NCI-H146 (cell line): ENCODE measurements around the gene PIK3R4.

Source experiments
- DNase-seq: peaks from one replicate; lab custom pipeline; 2025; lab: John Stamatoyannopoulos, UW

PIK3R4 gene

DNA sequence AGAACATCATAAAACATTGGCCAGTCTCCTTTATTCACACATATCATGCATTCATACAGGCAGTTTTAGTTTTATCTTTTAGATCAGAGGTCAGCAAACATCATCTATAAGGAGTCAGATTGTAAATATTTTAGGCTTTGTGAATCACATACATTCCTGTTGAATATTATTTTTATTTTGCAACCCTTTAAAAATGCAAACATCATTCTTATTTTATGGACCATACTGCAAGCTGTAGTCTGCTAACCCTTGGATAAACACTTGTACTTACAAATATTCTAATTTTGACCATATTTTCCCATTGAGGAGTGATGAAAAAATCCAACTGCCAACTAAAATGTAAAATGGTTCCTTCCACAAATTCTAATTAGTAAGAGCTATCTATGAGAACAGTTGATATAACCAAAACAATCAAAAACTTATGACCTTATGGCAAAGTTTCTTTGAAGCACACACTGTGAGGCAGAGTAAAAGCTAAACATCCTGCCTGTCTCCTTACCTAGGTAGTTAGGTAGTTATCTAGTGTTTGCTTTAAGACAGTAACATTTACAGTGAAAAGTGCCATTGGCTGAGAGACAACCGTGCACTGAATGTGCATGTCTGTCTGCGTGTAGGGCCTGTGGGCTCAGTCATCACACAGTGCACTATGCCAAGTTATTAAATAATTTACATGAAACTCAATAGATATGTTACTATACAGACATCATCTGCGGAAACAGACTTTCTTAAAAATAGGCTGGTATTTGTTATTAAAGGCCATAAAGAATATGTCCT is 57.7 kb downstream of the PIK3R4 start:
- DNase-seq, result no peak

DNA sequence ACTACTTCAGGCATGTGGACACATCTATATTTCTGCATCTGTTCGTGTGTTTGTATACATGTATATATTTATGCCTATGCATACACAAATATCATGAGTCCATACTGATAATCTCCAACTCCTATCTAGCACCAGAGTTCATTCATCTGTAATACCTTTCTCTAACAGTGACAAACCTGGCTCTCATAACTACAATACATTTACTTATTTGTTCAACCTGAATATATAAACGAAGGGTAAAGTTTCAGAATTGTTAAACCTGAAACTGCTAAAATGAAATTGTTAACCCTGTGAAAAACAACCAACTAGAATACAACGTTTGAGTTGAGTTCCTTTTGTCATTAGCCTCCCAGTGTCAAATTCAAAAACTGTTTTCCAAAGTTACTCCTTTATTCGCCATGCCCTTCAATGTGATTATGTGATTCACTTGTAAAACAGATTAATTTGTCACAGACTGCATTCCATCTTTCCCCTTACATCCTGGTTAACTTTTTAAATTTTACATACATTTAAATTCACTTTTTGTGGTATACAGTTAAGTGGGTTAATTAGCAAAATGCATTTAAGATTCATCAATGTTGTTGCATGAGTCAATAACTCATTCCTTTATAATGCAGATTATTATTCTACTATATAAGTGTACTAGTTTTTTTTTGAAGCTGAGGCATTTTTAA is 58.5 kb downstream of the PIK3R4 start:
- DNase-seq, result no peak

DNA sequence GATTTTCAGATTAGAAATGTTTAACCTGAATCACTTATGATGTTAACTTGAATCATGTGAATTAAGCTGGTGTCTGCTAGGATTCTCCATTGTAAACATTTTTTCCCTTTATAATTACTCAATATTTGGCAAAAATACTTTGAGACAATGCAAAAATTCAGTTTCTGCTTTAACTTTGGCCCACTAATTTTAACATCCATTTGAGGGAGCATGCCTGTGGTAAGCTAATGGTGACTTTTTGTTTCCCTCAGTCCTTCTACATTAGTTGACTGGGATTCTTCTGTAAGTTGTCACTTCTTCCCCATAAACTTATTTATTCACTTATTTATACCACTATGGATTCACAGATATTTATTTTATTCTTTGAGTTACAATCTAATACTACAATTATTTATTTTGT is 59.3 kb downstream of the PIK3R4 start:
- no peak for DNase-seq

DNA sequence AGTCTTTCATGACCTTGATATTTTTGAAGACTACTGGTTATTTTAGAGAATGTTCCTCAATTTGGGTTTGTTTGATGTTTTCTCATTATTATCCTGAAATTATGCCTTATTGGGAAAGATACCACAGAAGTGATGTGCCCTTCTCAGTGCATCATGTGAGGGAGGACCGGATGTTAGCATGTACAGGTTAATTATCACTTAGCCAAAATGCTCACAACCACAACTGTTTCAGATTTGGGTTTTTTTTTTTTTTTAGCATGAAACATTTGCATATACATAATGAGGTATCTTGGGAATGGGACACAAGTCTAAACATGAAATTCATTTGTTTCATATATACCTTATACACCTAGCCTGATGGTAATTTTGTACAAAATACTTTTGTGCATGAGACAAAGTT is 59.8 kb downstream of the PIK3R4 start:
- no peak for DNase-seq

DNA sequence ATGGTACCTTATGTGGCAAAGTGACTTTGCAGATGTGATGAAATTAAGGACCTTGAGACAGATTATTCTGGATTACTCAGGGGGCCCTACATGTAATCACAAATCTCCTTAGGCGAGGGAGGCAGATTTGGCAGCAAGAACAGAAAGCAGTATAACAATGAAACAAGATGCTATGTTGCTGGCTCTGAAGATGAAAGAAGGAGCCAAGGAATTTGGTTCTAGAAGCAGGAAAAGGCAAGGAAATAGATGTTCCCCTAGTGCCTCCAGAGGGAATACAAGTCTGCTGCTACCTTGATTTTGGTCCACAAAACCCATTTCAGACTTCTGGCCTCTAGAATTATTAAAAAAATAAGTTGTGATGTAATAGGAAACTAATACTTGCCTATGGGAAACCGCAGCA is 64.5 kb downstream of the PIK3R4 start:
- no peak for DNase-seq

DNA sequence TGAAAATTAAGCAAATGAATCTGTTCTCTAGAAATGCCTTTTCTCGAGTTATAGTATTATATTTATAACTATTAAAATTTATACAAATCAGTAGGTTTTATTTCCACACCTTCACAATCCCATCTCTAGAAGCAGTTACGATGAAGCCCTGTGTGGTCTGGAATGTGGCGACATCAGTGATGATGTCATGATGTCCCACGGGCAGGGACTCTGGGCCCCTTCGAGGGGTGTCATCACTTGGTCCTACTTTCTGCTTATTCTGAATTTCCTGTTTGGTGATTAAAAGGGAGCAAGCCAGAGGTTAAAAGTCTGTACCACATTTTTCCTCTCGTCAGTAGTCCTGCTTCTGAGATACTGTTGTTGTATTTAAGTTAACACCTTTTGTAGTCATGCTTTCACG is 67.4 kb downstream of the PIK3R4 start:
- no peak for DNase-seq

DNA sequence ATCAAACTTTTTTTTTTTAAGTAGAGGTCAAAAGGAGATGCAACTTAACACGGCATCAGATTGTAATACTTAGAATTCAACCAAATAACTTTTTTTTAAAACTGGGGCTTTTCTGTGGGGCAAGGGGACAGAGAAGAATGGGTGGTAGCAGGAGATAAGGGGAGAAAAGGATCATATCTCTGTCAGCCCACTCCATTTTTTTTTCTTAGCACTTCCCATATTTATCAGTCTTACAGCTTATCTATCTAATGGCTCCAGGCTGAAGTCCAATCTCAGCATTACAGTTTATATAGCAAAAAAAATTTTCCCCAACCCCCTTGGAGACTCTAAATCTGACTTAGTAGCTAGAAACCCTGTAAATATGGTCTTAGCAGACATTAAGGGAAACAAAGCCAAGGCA is 69.3 kb downstream of the PIK3R4 start:
- DNase-seq, result no peak

DNA sequence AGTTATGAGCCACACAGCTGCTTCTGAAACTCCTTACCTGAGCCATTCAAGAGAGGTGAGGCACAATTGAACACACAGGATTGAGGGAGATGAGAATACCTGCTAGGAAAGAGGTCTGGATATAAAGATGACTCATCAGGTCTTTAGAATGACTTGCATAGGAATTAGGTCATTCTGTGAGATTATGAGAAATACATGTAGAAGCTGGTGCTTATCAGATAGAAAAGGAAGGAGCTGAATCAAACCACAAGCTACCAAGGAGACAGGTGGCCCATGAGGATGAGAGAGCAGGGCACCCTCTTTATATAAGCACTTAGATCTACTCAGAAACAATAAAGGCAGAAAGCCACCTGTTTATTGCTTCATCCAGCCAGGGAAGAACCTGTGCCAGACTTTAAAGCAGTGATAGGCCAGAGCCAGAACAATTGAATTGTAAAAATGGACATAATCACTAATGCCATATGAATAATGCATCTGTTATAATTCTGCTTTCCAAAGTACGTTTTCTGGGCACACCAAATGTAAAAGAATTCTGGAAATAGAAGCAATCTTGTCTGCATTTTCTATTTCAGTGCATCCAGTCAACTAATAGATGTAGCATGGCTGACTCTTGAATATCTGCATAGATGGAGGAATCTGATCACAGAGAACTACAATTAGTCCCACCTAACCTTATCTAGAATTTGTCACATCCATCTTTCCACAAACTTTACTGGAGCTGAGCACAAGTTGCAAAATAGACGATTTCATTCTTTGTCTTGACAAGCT is 74.9 kb downstream of the PIK3R4 start:
- no peak for DNase-seq

DNA sequence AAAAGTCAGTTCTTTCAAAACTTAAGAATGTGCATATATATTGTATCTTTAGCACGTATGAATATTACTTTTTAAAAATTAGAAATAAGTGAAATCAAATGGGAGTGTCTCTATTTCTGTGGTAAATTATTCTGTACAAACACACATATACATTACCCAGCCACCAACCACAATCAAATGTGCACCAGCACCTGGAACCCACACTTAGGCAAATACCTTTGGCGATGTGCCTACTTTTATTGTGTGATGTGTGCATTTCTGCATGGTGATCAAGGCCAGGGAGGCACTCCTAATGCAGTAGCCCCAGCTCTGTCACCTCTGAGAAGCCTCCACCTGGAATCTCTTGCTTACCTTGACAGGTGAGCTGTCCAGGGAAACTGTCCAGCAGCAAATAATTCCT is 76.9 kb downstream of the PIK3R4 start:
- DNase-seq, result no peak

DNA sequence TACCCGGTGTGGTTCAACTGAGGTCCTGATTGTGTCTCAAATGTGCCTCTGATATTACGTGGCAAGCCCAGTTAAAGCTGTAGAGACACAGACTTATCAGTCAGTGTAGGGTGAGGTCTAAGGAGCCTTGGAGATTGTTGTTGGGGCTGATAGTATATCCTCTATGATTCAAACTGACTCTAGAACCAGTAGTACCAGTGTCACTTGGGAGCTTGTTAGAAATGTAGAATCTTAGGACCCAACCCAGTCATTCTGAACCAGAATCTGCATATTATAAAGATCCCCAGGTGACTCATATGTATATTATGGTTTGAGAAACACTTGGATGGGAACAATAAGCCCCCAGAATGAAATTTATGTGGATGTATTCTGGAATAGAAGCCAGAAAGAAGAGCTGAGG is 83.5 kb downstream of the PIK3R4 start:
- no peak for DNase-seq

DNA sequence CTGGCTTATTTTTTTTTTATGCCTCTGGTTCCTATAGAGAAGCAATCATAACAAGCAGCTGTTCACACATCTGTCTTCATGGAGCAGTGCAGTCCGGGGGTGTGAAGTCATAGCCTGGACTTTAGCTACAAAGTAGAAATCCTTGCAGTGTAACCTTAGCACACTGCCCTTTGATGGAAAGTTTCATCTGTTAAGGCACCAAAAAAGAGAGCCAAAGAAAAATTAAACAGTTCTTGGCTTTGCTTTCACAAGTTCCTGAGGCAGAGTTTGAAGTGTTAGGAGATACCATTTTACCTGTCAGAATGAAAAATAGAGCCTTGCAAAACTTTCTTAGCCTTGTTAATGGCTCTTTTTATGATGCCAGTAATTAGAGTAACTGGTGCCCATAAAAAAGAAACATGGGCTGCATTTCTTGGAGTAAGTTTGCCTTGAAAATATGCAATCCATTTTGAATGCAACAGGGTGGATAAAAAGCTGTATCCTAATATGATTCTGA is 84.1 kb downstream of the PIK3R4 start:
- no peak for DNase-seq

DNA sequence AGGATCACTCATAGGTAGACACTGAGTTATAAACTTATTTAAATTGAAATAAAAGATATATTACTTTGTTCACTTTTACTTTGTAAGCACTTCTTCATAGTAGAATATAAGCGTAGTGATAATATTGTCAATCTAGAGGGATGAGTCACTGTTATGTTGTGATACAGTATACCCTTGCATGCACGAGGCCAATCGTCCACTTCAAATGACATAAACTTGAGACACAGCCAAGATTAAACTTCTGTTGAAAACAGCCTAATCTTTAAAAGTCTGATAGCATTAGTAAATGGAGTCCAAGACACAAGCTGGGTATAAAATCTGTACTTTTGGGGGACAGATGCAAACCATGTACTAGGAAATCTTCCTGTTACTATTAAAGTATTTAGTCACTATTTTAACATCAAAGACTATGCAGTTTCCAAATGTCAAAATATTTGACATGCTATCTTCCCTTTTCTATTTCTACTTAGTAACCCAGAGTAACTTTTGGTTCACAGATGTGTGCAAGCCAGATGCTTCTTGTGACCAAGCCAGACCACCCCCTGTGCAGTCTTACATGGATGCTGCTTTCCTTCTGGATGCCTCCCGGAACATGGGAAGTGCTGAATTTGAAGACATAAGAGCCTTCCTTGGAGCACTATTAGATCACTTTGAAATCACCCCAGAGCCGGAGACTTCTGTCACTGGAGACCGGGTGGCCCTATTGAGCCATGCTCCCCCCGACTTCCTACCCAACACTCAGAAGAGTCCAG is 85.3 kb downstream of the PIK3R4 start:
- DNase-seq, result no peak

DNA sequence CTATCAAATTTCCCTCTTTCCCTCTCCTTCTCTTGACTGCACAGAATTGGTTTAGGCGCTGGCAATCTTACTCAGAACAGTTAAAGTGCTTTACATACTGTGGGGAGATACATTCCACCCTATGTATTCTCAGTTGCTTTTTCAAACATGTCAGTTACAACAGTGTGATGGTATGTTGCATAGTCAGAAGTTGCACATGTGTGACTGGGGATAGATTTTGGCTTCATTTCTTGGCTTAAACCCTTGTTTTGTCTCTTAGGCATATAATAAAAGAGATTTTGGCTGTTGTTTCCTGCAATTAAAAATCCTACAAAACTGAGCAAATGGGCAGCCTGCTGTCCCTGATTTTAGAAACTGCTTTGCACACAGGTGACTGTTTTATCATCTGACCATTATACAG is 86.7 kb downstream of the PIK3R4 start:
- no peak for DNase-seq

DNA sequence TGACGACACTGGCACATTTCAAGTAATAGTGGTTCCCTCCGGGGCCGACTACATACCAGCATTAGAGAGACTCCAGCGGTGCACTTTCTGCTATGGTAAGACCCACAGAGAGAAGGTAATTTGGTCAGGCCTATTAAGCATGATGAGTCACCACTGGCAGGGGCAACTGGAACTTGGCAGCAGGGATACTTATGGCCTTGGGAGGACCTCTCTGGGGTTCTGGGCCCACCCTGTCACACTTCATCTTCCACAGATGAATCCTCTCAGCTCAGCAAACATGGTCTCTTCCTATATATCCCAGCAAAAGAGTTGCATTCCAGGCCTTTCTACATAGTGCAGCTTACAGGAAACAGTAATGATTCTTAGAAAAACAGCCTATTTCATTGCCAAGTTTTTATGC is 88.0 kb downstream of the PIK3R4 start:
- no peak for DNase-seq

DNA sequence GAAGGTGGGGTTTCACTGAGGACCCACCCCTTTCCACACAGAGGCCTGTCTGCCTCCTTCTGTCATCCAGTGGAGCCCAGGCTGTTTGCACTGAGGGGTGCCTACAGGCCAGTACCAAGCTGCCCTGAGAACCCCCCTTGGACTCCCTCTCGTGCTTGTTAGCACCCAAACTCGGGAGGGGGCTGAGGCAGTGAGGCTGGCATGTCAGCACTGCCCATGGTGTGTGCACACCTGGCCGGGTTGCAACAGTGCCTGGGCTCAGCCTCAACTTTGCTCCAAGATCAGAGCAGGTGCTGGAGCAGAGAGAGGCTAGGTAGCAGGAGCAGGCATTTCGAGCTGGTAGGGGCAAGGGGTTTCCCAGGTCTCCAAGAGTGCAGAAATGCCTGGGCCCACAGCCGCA is 90.0 kb downstream of the PIK3R4 start:
- no peak for DNase-seq

DNA sequence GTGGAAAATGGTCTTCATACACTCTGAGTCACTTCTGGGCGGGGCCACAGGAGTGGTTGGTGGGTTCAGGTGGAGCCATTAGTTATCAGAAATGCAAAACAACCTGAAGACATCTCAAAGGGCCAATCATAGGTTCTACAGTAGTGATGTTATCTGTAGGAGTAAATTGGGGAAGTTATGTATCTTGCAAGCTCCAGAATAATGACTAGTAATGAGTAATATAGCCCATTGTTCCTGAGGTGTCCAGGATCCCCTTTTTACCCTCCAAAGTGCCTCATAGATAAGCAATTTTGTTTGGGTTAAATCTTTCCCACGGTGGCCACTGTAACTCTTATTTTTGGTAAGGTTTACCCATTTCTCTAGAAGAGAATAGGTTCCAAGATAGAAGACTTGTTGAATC is 91.7 kb downstream of the PIK3R4 start:
- DNase-seq, result no peak

DNA sequence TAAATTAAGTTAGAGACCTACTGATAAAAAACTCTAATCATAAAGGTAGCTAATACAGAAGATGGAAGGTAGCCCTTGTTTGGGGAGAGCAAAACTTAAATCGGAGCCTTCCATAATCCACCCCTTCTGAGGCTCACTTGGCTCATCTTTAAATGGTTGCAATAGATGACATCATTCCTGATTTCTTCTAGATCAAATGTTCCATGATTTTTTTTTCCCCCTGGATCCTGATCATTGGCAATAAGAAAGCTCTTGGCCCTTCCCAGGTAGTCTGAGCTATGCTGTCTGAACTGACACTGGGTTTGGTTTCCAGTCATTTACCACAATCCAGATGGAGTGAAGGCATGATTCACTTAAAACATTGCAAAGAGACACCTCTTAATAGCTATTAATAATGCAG is 92.5 kb downstream of the PIK3R4 start:
- no peak for DNase-seq

DNA sequence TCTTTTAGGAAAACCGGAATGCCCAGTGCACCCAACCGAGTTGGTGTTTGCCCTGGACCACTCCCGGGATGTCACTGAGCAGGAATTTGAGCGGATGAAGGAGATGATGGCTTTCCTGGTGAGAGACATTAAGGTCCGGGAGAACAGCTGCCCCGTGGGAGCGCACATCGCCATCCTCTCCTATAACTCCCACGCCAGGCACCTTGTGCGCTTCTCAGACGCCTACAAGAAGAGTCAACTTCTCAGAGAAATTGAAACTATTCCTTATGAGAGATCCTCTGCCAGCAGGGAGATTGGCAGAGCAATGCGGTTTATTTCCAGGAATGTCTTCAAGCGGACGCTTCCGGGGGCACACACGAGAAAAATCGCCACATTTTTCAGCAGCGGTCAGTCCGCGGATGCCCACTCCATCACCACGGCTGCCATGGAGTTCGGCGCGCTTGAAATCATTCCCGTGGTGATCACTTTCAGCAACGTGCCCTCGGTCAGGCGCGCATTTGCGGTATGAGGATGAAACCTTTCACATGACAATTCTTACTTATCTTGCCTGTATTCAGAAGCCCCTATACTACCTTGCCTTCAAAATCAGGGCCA is 97.5 kb downstream of the PIK3R4 start:
- no peak for DNase-seq

DNA sequence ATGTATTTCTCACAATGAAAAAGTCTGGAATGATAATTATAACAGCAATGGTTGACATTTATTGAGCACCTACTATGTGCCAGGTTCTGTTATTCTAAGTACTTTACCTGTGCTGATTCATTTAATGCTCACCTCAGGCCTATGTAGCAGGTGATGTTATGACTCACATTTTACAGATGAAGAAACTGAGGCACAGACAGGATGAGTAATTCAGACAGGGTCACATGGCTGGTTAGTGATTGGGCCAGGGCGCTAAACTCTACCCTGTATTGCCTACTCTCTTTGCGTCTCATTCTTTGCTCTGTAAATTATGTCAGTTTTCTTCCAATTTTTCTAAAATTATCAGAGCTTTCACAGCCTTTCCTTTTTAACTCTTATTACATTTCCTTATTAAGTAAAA is 98.3 kb downstream of the PIK3R4 start:
- no peak for DNase-seq

DNA sequence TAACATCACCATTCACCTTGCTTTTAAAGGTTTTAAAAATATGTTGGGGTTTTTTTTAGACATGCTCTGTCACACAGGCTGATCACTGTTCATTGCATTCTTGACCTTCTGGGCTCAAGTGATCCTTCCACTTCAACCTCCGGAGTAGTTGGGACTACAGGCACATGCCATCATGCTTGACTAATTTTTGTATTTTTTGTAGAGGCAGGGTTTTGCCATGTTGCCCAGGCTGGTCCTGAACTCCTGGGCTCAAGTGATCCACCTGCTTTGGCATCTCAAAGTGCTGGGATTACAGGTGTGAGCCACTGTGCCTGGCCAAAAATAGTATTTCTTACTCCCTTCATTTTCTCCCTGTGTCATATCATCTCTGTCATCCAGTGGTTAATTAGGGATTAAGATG is 101.4 kb downstream of the PIK3R4 start:
- DNase-seq, result no peak

DNA sequence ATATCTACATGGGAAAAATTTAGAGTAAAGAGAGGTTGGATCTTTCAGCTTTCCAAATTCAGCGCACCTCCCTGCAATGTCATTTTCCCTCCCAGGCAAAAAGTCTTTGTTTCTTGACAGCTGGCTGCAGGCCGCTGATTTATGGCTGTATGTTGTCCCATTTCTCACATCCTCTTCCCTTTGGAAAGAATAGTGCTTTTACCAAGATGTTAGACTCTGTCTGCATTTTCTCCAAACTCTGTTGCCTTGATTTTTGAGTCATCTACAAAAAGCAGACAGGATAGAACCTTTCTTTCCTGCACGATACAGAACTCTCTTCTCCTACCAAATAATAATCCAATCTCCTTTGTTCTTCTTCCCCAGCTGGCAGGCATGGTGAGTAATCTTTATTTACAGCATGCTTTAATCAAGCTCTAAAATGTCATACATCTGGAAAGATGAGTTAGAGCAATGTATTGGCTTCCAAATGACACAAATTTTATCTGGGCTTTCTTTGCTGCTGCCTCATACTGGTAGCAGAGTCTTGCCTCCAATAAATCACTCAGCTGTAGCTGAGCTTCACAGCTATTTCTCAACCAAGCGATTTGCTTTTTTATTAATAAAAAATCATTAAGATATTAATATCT is 101.9 kb downstream of the PIK3R4 start:
- DNase-seq, result no peak
